Stimulated activated CD8-positive, alpha-beta memory T cell treated with anti-CD3 and anti-CD28 coated beads, Interleukin-2, amount 100 ng/mL, for 48 hours (primary cell): ENCODE results near the gene CDKAL1.

ENCODE experiments used
- DNase-seq, 2 donors: peaks; one replicate each; pipeline ENCODE4 v3.0.0-alpha.2; 2020; ENCODE audit warnings: low read depth in 2 of 2

Gene CDKAL1

DNA sequence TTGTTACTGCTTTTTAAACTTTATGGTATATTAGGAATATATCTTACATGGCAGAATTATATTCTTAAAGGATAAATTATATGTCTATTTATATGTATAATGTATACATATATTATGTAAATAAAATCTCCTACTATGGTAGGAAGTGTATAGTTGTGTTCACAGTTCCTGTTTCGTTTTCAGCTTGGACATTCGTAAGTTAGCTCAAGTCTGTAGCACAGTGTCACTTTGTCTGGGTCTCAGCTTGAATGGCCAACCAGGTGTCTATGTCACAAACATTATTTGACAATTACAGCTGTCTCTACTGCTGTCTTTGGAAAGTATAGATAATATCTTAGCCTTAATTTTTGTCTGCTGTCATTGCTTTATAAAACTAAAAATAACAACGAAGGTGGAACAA lies 303.9 kb downstream of the CDKAL1 start:
- no peak for DNase-seq

- DNase-seq, result no peak
Measured at GRCh38 chr6:20839630-20840029, 305.4 kb downstream of the CDKAL1 start.

DNA sequence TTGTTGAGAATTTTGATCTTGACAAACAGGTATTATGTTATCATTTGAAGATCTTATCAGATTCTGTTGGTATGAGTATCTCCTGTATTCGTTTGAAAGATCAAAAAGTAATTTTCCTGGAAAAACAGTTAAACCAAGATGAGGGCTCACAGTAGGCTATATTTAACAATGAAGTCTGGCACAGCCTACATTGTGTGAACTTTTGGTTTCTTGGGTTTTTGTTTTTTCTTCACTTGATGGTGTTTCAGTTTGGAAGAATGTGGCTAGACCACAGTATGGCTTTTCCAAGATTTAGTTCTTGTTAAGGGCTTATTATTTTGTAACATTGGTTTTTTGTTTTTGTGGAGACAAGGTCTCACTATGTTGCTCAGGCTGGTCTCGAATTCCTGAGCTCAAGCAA lies 306.4 kb downstream of the CDKAL1 start:
- DNase-seq, result no peak

- no peak for DNase-seq
Measured at GRCh38 chr6:20841806-20842205, 307.5 kb downstream of the CDKAL1 start.

DNA sequence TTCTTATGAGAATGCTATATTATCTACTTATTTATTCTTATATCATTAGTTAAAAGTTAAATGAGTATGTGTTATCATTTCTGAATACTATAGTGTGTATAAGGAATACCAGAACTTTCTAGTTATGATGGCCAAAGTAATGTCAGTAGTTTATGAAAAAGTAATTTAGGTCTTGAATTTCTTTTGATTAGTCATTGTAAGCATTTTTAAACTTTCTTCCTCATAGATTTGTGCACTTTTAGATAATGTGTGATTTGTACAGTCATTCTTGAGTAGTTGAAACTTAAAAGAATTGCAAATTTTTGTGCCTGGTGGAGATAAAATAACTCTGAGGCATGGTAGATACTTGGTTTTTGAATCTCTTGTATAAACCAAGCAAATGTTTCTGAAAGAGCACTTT lies 311.3 kb downstream of the CDKAL1 start:
- no peak for DNase-seq

DNA sequence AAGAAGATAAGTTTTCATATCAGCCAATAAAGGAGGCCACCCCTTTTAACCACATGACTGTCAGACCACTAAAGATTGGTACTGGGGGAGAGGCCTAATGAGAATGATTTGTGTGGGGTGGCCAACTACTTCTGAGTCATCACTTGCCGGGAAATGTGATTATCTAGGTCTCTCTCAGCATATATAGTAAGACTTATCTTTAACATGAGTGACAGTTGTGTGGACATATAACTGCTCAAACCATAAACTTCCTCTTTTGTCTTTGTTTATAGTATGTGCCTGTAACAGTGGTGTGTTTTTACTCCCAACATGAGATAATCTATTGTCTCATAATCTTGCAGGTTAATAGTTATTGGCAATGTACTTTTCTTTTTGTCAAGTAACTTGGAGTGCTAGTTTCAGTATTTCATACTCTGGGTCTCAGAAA lies 312.4 kb downstream of the CDKAL1 start:
- no peak for DNase-seq

DNA sequence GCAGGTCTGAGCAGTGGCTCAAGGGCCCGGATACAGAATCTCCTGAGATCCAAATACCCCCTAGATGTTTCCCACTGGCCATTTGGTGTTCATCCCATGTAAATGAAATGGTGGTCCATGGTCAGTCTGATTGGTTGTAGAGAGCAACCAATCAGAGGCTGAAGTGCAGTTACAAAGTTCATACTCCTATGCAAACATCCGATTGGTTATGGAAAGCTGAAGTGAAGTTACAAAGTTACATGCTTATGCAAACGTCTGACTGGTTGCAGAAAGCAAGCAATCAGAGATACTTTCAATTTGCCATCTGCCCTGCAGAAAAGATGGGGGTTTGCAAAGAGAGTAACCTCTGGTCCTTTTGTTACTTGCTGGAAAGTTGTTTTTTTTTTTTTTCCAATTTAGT lies 313.6 kb downstream of the CDKAL1 start:
- no peak for DNase-seq

- DNase-seq, result no peak
Measured at GRCh38 chr6:20850686-20851416, 316.6 kb downstream of the CDKAL1 start.

- no peak for DNase-seq
Measured at GRCh38 chr6:20851795-20852194, 317.5 kb downstream of the CDKAL1 start.

DNA sequence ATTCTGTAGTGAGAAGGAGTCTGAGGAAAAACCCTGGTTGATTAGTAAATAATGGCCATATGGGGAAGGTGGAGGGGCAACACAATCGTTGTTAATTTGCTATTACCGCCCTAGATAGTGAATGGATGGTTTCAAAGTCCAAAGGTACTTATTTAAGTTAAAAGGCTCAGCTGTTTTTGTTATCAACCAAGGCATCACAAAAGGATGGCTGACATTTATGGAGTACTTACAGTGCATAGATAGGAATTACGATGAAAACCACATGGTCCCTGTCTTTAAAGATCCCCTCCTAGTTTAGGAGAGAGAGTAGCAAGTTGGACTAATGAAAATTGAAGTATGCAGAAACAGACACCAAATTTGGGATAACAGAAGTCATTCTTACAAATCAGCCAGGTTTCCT lies 319.6 kb downstream of the CDKAL1 start:
- DNase-seq, result no peak

GRCh38 chr6:20856681-20857288 lies 322.5 kb downstream of the CDKAL1 start:
- no peak for DNase-seq

- DNase-seq, result no peak
Measured at GRCh38 chr6:20861481-20861880, 327.2 kb downstream of the CDKAL1 start.

GRCh38 chr6:20866036-20866435 lies 331.8 kb downstream of the CDKAL1 start:
- DNase-seq, result no peak

DNA sequence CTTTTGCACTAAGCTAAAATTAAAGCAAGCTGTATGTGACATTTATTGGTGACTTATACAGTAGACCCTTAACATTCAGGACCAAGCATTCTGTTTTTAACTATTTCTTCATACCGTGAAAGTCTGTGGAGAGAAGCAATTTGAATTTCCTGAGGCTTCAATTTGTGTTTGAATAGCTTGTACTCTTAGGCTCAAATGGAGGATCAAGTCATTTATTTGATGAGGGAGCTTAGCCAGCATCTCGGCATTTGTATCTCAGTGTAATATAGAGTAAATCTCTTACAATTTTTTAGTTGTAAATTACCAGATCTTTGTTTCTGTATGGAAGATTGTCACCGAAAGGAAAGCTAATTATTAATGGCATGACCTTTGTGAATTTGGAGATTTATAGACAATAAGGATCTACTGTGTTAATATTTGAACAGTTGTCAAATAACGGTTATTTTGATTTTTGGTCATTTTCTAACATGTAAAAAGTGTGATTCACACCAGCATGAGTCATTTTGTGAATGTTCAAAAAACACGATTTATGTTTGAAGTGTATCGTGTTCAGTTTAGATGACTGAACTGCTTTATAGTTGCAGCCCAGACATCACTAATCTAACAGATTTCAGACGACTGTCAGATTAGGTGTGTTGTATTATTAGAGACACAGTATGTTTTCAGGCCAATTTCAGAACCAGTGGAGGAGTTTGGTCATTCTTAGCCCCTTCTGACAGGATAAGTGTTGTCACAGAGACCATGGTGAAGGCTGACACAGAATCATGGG lies 332.9 kb downstream of the CDKAL1 start:
- no peak for DNase-seq

DNA sequence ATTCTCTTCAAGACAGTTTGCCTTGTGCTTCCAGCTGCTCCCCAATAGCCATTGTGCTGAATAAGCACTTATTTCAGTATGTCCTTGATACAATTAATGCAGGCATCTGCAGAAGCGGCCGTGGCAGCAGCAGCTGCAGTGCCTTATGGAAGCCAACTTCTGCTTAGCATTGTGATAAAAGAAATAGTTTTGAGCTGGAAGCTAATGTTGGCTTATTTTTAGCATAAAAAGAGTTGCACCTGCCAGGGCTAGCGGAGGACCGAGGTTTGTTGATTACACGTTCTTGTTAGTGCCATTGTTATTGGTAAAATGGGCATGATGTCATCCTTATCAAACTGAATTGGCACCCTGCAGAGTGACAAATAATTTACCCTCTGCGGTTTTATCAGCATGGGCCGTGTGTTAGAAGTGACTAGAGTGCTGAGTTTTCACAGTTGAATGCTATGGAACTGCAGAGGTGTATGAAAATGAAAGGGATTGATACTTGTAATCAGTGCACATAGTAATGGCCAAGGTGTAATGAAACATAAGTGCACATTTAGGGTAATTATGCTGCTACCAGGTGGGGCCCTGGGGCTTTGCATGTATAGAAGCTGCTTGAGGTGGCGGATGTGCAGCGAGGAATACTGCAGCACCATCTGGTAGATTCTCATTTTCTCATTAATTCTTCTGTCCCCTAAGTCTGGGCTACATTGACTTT lies 334.3 kb downstream of the CDKAL1 start:
- DNase-seq, result no peak

DNA sequence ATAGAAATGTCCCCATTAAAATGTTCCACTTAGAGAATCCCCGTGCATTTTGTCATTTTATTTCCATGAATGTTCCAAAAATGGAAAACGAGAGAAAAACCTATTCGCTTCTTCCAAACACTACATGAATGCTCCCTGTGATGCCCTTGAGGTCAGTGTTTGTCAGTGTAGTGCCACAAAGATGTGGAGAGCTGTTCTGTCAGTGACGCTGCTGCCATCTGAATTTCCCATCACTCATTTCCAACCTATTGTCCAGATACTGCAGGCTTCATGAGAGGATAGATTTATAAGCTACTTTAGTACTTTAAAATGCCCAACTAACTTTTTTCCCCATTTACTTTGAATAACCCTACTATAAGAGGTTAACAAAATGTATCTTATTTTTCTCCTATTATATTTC lies 335.8 kb downstream of the CDKAL1 start:
- no peak for DNase-seq

DNA sequence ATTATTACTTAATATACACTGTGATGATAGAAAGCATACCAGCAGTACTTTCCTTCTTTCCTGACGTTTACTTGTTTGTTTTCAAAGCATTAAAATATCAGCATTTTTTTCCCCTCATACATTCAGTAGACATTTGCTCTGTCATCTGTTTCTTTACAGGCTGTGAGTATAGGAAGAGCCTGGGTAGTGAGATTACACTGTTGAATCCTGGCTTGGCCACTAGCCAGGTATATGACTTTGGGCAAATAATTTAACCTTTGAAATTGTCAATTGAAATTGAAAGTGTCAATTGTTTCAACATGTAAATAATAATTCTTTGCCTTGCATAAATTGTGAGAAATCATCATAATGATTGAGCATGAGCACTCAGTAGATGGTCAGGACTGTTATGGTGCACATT lies 336.2 kb downstream of the CDKAL1 start:
- DNase-seq, result no peak

- no peak for DNase-seq
Measured at GRCh38 chr6:20873425-20874190, 339.4 kb downstream of the CDKAL1 start.

DNA sequence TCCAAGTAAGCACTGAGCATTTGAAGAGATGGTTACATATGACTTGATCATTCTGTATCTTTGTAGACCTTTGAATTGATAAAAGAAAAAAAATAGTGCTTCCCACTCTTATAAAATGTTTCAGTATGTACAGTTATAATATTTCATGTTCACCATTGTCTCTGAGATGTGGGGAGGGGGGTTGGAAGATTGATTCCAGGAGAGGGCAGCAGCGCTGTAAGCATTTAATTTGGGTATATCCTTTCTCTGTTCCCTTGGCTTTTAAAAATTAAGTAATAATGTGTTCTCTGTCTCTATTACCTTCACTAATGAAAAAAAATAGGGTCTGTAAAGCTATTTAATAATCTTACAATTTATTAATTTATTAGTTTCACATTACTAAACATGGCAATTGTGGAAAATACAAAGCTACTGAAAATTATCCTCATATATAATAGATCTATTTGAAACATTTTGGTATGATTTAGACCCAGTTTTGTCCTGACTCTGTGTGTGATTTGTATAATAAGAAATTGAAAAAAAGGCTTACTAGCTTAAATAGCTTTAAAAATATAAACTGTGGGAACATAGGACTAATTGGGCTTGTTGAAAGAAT lies 341.2 kb downstream of the CDKAL1 start:
- DNase-seq, result no peak

DNA sequence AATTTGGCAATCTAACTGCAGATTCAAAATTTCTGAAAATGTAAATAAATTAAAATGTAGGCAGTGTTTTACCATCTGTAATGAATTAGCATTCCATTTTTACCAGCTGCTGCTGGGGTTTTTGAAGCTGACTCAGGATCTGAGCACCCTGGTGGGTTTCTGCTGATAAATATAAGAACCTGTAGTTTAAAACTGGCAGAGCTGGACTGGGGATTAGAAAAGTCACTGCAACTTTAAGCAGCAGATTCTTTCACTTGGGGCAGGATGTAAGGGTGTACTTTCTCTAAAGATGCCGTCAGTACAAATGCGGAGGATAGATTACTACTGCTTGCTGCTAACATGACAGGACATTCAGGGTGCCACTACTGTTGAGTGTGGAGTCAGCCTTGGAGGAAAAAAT lies 341.8 kb downstream of the CDKAL1 start:
- no peak for DNase-seq

DNA sequence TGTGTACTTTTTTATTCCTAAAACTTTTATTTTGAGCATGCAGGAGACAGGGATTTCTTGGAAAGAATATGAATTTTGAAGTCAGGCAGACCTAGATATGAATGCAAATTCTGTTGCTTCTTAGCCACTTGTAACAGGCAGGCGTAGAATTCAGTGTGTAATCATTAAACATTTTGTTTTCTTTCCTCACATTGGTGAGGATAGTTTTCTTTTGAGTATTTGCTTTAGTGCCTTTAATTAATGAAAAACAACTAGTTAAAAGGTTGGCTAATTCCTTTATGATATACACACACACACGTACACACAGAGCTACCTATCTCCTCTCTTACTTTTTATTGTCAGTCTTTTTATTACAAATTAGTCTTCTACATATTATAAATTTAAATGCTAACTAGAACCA lies 342.3 kb downstream of the CDKAL1 start:
- no peak for DNase-seq
